B cell (primary cell): ENCODE data around the gene NETO1. TPM values are rescaled to one million over a fixed set of nuclear protein-coding genes. Genes with fewer than 3 reads are reported as not detected.

Experiments
- ATAC-seq: fragments of 200-7000 bp; cut with Tn5 transposase; one replicate; pipeline ENCODE4 v1.10.0; 2021; ENCODE audit warnings: low read depth, mild to moderate bottlenecking, moderate number of reproducible peaks, moderate library complexity
- CTCF ChIA-PET: fragments of 350-600 bp; sonication (Branson Sonifier 250); formaldehyde crosslinking; loops from one replicate; lab custom pipeline; 2021; ENCODE audit warnings: antibody characterized with exemption, inconsistent platforms; lab: Charles Lee
- POLR2A ChIA-PET: fragments of 350-600 bp; sonication (Branson Sonifier 250); formaldehyde crosslinking; loops from one replicate; lab custom pipeline; 2021; ENCODE audit warnings: antibody characterized with exemption; lab: Charles Lee
- DNase-seq: peaks from one replicate; pipeline ENCODE4 v3.0.0; 2013
- H2AFZ ChIP-seq: 2 replicates; pipeline ENCODE4 v1.6.1; 2012; ENCODE audit warnings: mild to moderate bottlenecking, low read depth, low read length; ENCODE audit not compliant: insufficient read depth, poor library complexity, severe bottlenecking
- H3K27ac ChIP-seq, 2 donors: 1 replicate in 1 of 2; 2 replicates in 1 of 2; pipeline ENCODE4 v1.5.1; 2012 to 2013; ENCODE audit warnings: low read length in 2 of 2, mild to moderate bottlenecking in 2 of 2, moderate library complexity in 1 of 2
- H3K27me3 ChIP-seq, 4 experiments: fragments of 200-600 bp in 1 of 4; sonication (generic) in 1 of 4; replicated peaks in 1 of 4; 1 replicate in 2 of 4; 2 replicates in 2 of 4; pipeline versions ENCODE4 v1.6.1 to v1.7.0; 2013 to 2016; ENCODE audit warnings: low read length in 3 of 4, mild to moderate bottlenecking in 2 of 4, mixed read lengths in 1 of 4, moderate library complexity in 1 of 4; ENCODE audit not compliant: insufficient read depth in 4 of 4, control insufficient read depth in 3 of 4; ENCODE audit errors: control extremely low read depth in 1 of 4
- H3K36me3 ChIP-seq, 2 experiments: replicated peaks in 1 of 2; 1 replicate in 1 of 2; 2 replicates in 1 of 2; pipeline versions ENCODE4 v1.6.1 to v1.7.1; 2013; ENCODE audit warnings: low read length in 1 of 2; ENCODE audit not compliant: insufficient read depth in 2 of 2, control insufficient read depth in 1 of 2; ENCODE audit errors: control extremely low read depth in 1 of 2, extremely low read depth in 1 of 2
- H3K4me1 ChIP-seq, 2 donors: fragments of 200-600 bp in 1 of 2; sonication (generic) in 1 of 2; 1 replicate in 1 of 2; 2 replicates in 1 of 2; pipeline versions ENCODE4 v1.5.1 to v1.6.1; 2013 to 2017; ENCODE audit warnings: low read length in 2 of 2; ENCODE audit not compliant: control insufficient read depth in 2 of 2, insufficient read depth in 2 of 2
- H3K4me2 ChIP-seq: replicated peaks from 2 replicates; pipeline ENCODE3; 2012; ENCODE audit warnings: mild to moderate bottlenecking, low read depth, low read length; ENCODE audit not compliant: poor library complexity, severe bottlenecking
- H3K4me3 ChIP-seq, 5 experiments: fragments of 200-600 bp in 1 of 5; sonication (generic) in 1 of 5; 1 replicate in 3 of 5; 2 replicates in 2 of 5; pipeline versions ENCODE4 v1.5.1 to v1.7.0; 2011 to 2016; ENCODE audit warnings: low read length in 4 of 5, mild to moderate bottlenecking in 4 of 5, low read depth in 2 of 5, control low read depth in 1 of 5, moderate library complexity in 1 of 5; ENCODE audit not compliant: insufficient read depth in 1 of 5; ENCODE audit errors: control extremely low read depth in 1 of 5, extremely low read depth in 1 of 5
- H3K79me2 ChIP-seq: fragments of 200-600 bp; sonication (generic); one replicate; pipeline ENCODE4 v1.6.0; 2016; ENCODE audit warnings: low read length; ENCODE audit not compliant: control insufficient read depth, insufficient read depth
- H3K9ac ChIP-seq: fragments of 200-600 bp; sonication (generic); 2 replicates; pipeline ENCODE4 v1.6.1; 2017; ENCODE audit warnings: mild to moderate bottlenecking, low read length, moderate library complexity
- H3K9me3 ChIP-seq, 3 donors: one replicate each; pipeline versions ENCODE4 v1.6.1 to v1.7.1; 2013; ENCODE audit warnings: low read length in 2 of 3; ENCODE audit not compliant: control insufficient read depth in 2 of 3, insufficient read depth in 1 of 3; ENCODE audit errors: control extremely low read depth in 1 of 3
- H4K20me1 ChIP-seq: 2 replicates; pipeline ENCODE4 v1.6.0; 2012; ENCODE audit warnings: mild to moderate bottlenecking, low read length; ENCODE audit not compliant: insufficient read depth, control insufficient read depth, poor library complexity, severe bottlenecking
- H3K27ac Mint-ChIP-seq: one replicate; pipeline ENCODE4 v1.8.0; 2021; ENCODE audit warnings: mixed read lengths
- H3K27me3 Mint-ChIP-seq: one replicate; pipeline ENCODE4 v1.8.0; 2021; ENCODE audit warnings: mixed read lengths
- H3K4me1 Mint-ChIP-seq: one replicate; pipeline ENCODE4 v1.8.0; 2021; ENCODE audit warnings: mixed read lengths
- H3K4me3 Mint-ChIP-seq: one replicate; pipeline ENCODE4 v1.8.0; 2021; ENCODE audit warnings: mixed read lengths
- H3K9me3 Mint-ChIP-seq: one replicate; pipeline ENCODE4 v1.8.0; 2022; ENCODE audit warnings: mixed read lengths; ENCODE audit not compliant: insufficient read depth
- EZH2 ChIP-seq: IDR thresholded peaks from 2 replicates; pipeline ENCODE4 v1.6.1; 2012; ENCODE audit warnings: borderline replicate concordance, low read depth, mild to moderate bottlenecking, moderate library complexity, low read length; ENCODE audit not compliant: insufficient read depth, poor library complexity, severe bottlenecking
- WGBS: methylation state at CpG from one replicate; pipeline ENCODE4 v1.1.5; 2013; ENCODE audit warnings: missing lambda C conversion rate; ENCODE audit not compliant: insufficient coverage; 5-methylcytosine and 5-hydroxymethylcytosine counted together
- intact Hi-C: fragments of 100-400 bp; cut with micrococcal nuclease; formaldehyde crosslinking; loops from one replicate; pipeline ENCODE4 v1.10.0; 2022
- polyA plus RNA-seq: library from polyadenylated mRNA; depleted of rRNA; stranded (reverse); fragments of >200 nt; gene quantifications from 2 replicates; pipeline ENCODE4 v1.2.3, GENCODE V29; 2012
- total RNA-seq, 2 donors: library from RNA; stranded (reverse); fragments of 120-200 nt in 1 of 2; gene quantifications; 1 replicate in 1 of 2; 2 replicates in 1 of 2; pipeline versions ENCODE4 v1.2.3 to v1.2.4, GENCODE V29; 2013 to 2022
- TF ChIP-seq, protein P1 (sequence below): fragments of 200-600 bp; IDR thresholded peaks from one replicate; pipeline ENCODE4 v1.8.0; 2022; ENCODE audit warnings: antibody characterized with exemption, mild to moderate bottlenecking

The NETO1 gene
- total and polyA plus RNA-seq, 2 donors (not counting 1 experiment from before 2014, with no cell fraction given), result 8.4 to 10.5 TPM

DNA sequence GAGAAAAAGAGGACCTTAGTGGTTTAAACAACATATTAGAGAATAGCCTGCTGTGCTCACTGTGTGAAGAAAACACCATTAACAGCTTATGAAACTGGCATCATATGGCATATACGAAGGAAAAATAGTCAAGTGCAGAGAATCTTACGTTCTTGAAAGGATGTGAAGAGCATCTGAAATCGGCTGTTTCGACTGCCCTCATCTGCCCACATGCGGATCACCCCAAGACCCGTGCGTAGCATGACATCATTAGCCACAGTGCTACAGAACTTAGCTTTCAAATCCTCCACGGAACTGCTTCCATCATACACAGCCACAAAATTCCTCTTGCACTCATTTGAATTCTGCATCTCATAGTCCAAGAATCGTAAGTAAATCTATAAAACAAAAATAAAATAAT is 84.3 kb downstream of the NETO1 start:
- H3K4me1 ChIP-seq, result no peaks in the 10 kb centered on the region
- Mint-ChIP-seq H3K27ac (no peak overlapping the region), H3K9me3 (no peaks in the 10 kb centered on the region), H3K27me3 (no peaks in the 10 kb centered on the region), H3K4me3 (no peak overlapping the region), H3K4me1 (no peaks in the 10 kb centered on the region)
- no peaks in the 10 kb centered on the region for H3K79me2 ChIP-seq
- ChIA-PET POLR2A (no interaction called here), CTCF (no interaction called here)
- ATAC-seq (no peak), DNase-seq (no peak)
- no peak overlapping the region for H3K4me2 ChIP-seq
- no peak overlapping the region for H2AFZ ChIP-seq
- H3K4me3 ChIP-seq, result no peak overlapping the region
- H3K36me3 ChIP-seq, result no peaks in the 10 kb centered on the region
- H3K27ac ChIP-seq, result no peak overlapping the region
- H3K27me3 ChIP-seq, result no peaks in the 10 kb centered on the region
- WGBS, result 95% methylated on average over 6 of the region's 9 CpGs
- intact Hi-C loops, result no loop called here
- H3K9me3 ChIP-seq, result no peaks in the 10 kb centered on the region
- H4K20me1 ChIP-seq, result no peaks in the 10 kb centered on the region
- TF ChIP-seq, protein P1, sequence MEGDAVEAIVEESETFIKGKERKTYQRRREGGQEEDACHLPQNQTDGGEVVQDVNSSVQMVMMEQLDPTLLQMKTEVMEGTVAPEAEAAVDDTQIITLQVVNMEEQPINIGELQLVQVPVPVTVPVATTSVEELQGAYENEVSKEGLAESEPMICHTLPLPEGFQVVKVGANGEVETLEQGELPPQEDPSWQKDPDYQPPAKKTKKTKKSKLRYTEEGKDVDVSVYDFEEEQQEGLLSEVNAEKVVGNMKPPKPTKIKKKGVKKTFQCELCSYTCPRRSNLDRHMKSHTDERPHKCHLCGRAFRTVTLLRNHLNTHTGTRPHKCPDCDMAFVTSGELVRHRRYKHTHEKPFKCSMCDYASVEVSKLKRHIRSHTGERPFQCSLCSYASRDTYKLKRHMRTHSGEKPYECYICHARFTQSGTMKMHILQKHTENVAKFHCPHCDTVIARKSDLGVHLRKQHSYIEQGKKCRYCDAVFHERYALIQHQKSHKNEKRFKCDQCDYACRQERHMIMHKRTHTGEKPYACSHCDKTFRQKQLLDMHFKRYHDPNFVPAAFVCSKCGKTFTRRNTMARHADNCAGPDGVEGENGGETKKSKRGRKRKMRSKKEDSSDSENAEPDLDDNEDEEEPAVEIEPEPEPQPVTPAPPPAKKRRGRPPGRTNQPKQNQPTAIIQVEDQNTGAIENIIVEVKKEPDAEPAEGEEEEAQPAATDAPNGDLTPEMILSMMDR, result no peak
- no peak for TF ChIP-seq EZH2
- H3K9ac ChIP-seq, result no peak overlapping the region

GRCh38 chr18:72774914-72775313 is 92.9 kb downstream of the NETO1 start:
- no peak overlapping the region for H3K4me3 ChIP-seq
- 100% methylated on average over 2 of the region's 2 CpGs for WGBS
- no peaks in the 10 kb centered on the region for H3K27me3 ChIP-seq
- Mint-ChIP-seq H3K4me3 (no peak overlapping the region), H3K27me3 (peaks cover 3% of the 10 kb centered on the region), H3K9me3 (no peaks in the 10 kb centered on the region), H3K4me1 (no peaks in the 10 kb centered on the region), H3K27ac (no peak overlapping the region)
- H3K9me3 ChIP-seq, result no peaks in the 10 kb centered on the region
- no peak overlapping the region for H3K9ac ChIP-seq
- DNase-seq (no peak), ATAC-seq (no peak)
- ChIA-PET POLR2A (no interaction called here), CTCF (no interaction called here)
- no peaks in the 10 kb centered on the region for H4K20me1 ChIP-seq
- no peak overlapping the region for H2AFZ ChIP-seq
- no peaks in the 10 kb centered on the region for H3K79me2 ChIP-seq
- no peak overlapping the region for H3K4me2 ChIP-seq
- no peaks in the 10 kb centered on the region for H3K36me3 ChIP-seq
- no peaks in the 10 kb centered on the region for H3K4me1 ChIP-seq
- H3K27ac ChIP-seq, result no peak overlapping the region
- TF ChIP-seq EZH2, result no peak
- TF ChIP-seq, protein P1, result no peak
- intact Hi-C loops, result no loop called here
